ENCODE measurements around the gene CPXM2. TPM values are rescaled to one million over a fixed set of nuclear protein-coding genes. Genes with fewer than 3 reads are reported as not detected.

CPXM2 gene
- polyA plus RNA-seq, 1 of the 3 experiments (the other 2 are of a cell fraction) = not detected

DNA sequence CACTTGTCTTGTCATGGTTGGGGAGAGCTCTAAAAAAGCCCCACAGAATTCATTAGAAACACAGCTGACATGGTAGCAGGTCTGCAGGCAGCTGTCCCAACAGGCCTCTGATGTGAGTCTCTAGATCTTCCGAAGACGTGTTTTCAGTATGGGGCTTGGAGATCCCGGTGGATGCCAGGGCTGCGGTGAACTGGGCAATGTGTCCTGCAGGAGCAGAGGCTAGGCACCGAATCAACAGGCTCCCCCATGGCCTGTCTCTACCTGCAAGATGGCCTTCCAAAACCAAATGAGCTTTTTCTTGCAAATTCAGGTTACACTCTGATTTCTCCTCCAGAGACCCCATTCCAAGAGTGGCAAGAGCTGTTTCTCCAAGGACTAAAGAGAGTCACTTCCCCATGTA lies 2.9 kb downstream of the CPXM2 start:
- POLR2A ChIA-PET = no interaction called here

More for the DNA sequence above, 2.9 kb downstream of the CPXM2 start:
- H3K27me3 ChIP-seq (ENCODE audit: insufficient read depth) = no peaks in the 10 kb centered on the region
- no peaks in the 10 kb centered on the region for H3K36me3 ChIP-seq (replicated peaks in 1 of 2; ENCODE audit: control insufficient read depth in 1 of 2, insufficient read depth in 2 of 2, low read length in 1 of 2)
- H3K9me2 ChIP-seq = no peaks in the 10 kb centered on the region
- no peak overlapping the region for H2AFZ ChIP-seq (ENCODE audit: low read depth)
- H4K20me1 ChIP-seq (ENCODE audit: insufficient read depth) = no peaks in the 10 kb centered on the region
- H3K4me3 ChIP-seq (ENCODE audit: low read depth in 2 of 2, low read length in 1 of 2) = no peak overlapping the region
- H3F3A ChIP-seq (replicated peaks; ENCODE audit: insufficient read depth) = no peaks in the 10 kb centered on the region
- H3K9me3 ChIP-seq = no peaks in the 10 kb centered on the region
- TF ChIP-seq, protein P1, sequence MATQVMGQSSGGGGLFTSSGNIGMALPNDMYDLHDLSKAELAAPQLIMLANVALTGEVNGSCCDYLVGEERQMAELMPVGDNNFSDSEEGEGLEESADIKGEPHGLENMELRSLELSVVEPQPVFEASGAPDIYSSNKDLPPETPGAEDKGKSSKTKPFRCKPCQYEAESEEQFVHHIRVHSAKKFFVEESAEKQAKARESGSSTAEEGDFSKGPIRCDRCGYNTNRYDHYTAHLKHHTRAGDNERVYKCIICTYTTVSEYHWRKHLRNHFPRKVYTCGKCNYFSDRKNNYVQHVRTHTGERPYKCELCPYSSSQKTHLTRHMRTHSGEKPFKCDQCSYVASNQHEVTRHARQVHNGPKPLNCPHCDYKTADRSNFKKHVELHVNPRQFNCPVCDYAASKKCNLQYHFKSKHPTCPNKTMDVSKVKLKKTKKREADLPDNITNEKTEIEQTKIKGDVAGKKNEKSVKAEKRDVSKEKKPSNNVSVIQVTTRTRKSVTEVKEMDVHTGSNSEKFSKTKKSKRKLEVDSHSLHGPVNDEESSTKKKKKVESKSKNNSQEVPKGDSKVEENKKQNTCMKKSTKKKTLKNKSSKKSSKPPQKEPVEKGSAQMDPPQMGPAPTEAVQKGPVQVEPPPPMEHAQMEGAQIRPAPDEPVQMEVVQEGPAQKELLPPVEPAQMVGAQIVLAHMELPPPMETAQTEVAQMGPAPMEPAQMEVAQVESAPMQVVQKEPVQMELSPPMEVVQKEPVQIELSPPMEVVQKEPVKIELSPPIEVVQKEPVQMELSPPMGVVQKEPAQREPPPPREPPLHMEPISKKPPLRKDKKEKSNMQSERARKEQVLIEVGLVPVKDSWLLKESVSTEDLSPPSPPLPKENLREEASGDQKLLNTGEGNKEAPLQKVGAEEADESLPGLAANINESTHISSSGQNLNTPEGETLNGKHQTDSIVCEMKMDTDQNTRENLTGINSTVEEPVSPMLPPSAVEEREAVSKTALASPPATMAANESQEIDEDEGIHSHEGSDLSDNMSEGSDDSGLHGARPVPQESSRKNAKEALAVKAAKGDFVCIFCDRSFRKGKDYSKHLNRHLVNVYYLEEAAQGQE (IDR thresholded peaks at IDR 0.05; ENCODE audit: low read depth, low read length) = no peak
- TF ChIP-seq GABPA (IDR thresholded peaks at IDR 0.05; ENCODE audit: low read depth) (no peak), IRF3 (IDR thresholded peaks at IDR 0.05; ENCODE audit: low read depth, low read length) (no peak), RCOR1 (IDR thresholded peaks at IDR 0.05; ENCODE audit: low read length) (no peak), PBX3 (IDR thresholded peaks at IDR 0.05) (no peak), EP300 (IDR thresholded peaks at IDR 0.05; ENCODE audit: borderline replicate concordance in 1 of 2, low read depth in 1 of 2, low read length in 1 of 2) (no peak), MXI1 (IDR thresholded peaks at IDR 0.05; ENCODE audit: low read depth, low read length) (no peak), NFIC (IDR thresholded peaks at IDR 0.05; ENCODE audit: borderline replicate concordance) (no peak), GATA2 (CRISPR knock-in tag; IDR thresholded peaks at IDR 0.05) (no peak), YY1 (IDR thresholded peaks at IDR 0.05; ENCODE audit: low read depth) (no peak), RXRA (IDR thresholded peaks at IDR 0.05; ENCODE audit: borderline replicate concordance, low read depth) (no peak)
- TF ChIP-seq, protein P2, sequence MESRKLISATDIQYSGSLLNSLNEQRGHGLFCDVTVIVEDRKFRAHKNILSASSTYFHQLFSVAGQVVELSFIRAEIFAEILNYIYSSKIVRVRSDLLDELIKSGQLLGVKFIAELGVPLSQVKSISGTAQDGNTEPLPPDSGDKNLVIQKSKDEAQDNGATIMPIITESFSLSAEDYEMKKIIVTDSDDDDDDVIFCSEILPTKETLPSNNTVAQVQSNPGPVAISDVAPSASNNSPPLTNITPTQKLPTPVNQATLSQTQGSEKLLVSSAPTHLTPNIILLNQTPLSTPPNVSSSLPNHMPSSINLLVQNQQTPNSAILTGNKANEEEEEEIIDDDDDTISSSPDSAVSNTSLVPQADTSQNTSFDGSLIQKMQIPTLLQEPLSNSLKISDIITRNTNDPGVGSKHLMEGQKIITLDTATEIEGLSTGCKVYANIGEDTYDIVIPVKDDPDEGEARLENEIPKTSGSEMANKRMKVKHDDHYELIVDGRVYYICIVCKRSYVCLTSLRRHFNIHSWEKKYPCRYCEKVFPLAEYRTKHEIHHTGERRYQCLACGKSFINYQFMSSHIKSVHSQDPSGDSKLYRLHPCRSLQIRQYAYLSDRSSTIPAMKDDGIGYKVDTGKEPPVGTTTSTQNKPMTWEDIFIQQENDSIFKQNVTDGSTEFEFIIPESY (IDR thresholded peaks at IDR 0.05; ENCODE audit: borderline replicate concordance, low read depth) = no peak
- CTCF ChIA-PET = interaction anchor here (0.9 kb wide), 1 partner anchor 306 kb away, joined by 3 read pairs; no protein-coding TSS in a partner anchor
- no peak overlapping the region for H3K4me2 ChIP-seq
- H3K79me2 ChIP-seq (ENCODE audit: insufficient read depth) = no peaks in the 10 kb centered on the region
- WGBS (ENCODE audit: low lambda C conversion rate) = 45% methylated on average over 4 of the region's 5 CpGs
- H3K4me1 ChIP-seq (ENCODE audit: control insufficient read depth in 1 of 2, insufficient read depth in 2 of 2, low read depth in 1 of 2, low read length in 1 of 2) = no peaks in the 10 kb centered on the region; a peak in 1 of 4 replicates
- H3K9ac ChIP-seq = no peak overlapping the region
- DNase-seq = no peak
- no peak overlapping the region for H3K27ac ChIP-seq (ENCODE audit: low read depth in 2 of 2, low read length in 1 of 2)

Measured in SK-N-SH (cell line).